HCT116 (cell line): ENCODE results near the gene SH3GL3. TPM values are rescaled to one million over a fixed set of nuclear protein-coding genes. Genes with fewer than 3 reads are reported as not detected.

Experiments used
- ATAC-seq: fragments of 200-7000 bp; cut with Tn5 transposase; 2 replicates; pipeline ENCODE4 v1.9.1; 2020; ENCODE audit warnings: mild to moderate bottlenecking, moderate library complexity
- BruUV-seq: library from RNA; stranded (reverse); fragments of 400-500 nt; replicated peaks from 2 replicates; lab custom pipeline; 2021; lab: Mats Ljungman, UMichigan
- CTCF ChIA-PET: fragments of 300-600 bp; sonication (Branson Sonifier 250); formaldehyde crosslinking; loops from one replicate; lab custom pipeline; 2021; ENCODE audit warnings: antibody characterized with exemption; lab: Charles Lee
- POLR2A ChIA-PET: fragments of 300-600, 350-600 bp; sonication (Branson Sonifier 250); formaldehyde crosslinking; loops from one replicate; lab custom pipeline; 2021; ENCODE audit warnings: antibody characterized with exemption; lab: Charles Lee
- RAD21 ChIA-PET, 2 experiments: fragments of 300-600 bp; sonication (Branson Sonifier 250); formaldehyde crosslinking; loops; one replicate each; lab custom pipeline; 2023; ENCODE audit warnings: low total read pairs in 2 of 2; ENCODE audit not compliant: uncharacterized antibody in 2 of 2, unreplicated experiment in 2 of 2, low non-redundant PET in 1 of 2; lab: Charles Lee
- DNase-seq: peaks from one replicate; pipeline ENCODE4 v3.0.0-alpha.2; 2010; ENCODE audit warnings: low read depth, low spot score
- H2AFZ ChIP-seq: fragments of 200-600 bp; shearing (Covaris generic), sonication (generic); 2 replicates; pipeline ENCODE4 v1.6.1; 2017; ENCODE audit warnings: low read depth, mixed run types, mixed read lengths, antibody characterized with exemption, low read length; ENCODE audit not compliant: poor library complexity, severe bottlenecking
- H3K27ac ChIP-seq: 2 replicates; pipeline ENCODE4 v1.5.1; 2012; ENCODE audit warnings: low read depth, low read length
- H3K27me3 ChIP-seq: fragments of 200-600 bp; sonication (generic); 2 replicates; pipeline ENCODE4 v1.6.1; 2016; ENCODE audit warnings: mixed run types, low read length, mixed read lengths; ENCODE audit not compliant: insufficient read depth
- H3K36me3 ChIP-seq, 2 experiments: fragments of 200-500 bp in 1 of 2; fragments of 200-600 bp in 1 of 2; sonication (Bioruptor generic) in 1 of 2; sonication (generic) in 1 of 2; 2 replicates each; pipeline versions ENCODE4 v1.5.1 to v1.6.1; 2014 to 2016; ENCODE audit warnings: low read length in 2 of 2, inconsistent platforms in 1 of 2, mixed read lengths in 1 of 2, mixed run types in 1 of 2; ENCODE audit not compliant: insufficient read depth in 2 of 2, control insufficient read depth in 1 of 2
- H3K4me1 ChIP-seq, 2 experiments: fragments of 200-600 bp in 1 of 2; sonication (generic) in 1 of 2; 2 replicates each; pipeline versions ENCODE4 v1.5.1 to v1.6.1; 2012 to 2017; ENCODE audit warnings: low read length in 2 of 2, inconsistent platforms in 1 of 2, mild to moderate bottlenecking in 1 of 2, mixed read lengths in 1 of 2, mixed run types in 1 of 2, moderate library complexity in 1 of 2; ENCODE audit not compliant: insufficient read depth in 2 of 2, control insufficient read depth in 1 of 2
- H3K4me2 ChIP-seq: fragments of 200-600 bp; sonication (generic); 2 replicates; pipeline ENCODE4 v1.6.1; 2017; ENCODE audit warnings: mixed run types, low read length, mixed read lengths
- H3K4me3 ChIP-seq, 2 experiments: fragments of 200-600 bp in 1 of 2; sonication (generic) in 1 of 2; replicated peaks in 1 of 2; 2 replicates each; pipeline ENCODE4 v1.5.1; 2011 to 2016; ENCODE audit warnings: low read length in 2 of 2, control low read depth in 1 of 2, low read depth in 1 of 2, mild to moderate bottlenecking in 1 of 2, mixed read lengths in 1 of 2, mixed run types in 1 of 2
- H3K79me2 ChIP-seq: fragments of 200-600 bp; sonication (generic); 2 replicates; pipeline ENCODE4 v1.6.1; 2017; ENCODE audit warnings: mild to moderate bottlenecking, mixed run types, low read length, moderate library complexity, mixed read lengths; ENCODE audit not compliant: insufficient read depth
- H3K9ac ChIP-seq: fragments of 200-600 bp; sonication (generic); 2 replicates; pipeline ENCODE4 v1.6.1; 2016; ENCODE audit warnings: low read length, mixed read lengths
- H3K9me2 ChIP-seq: fragments of 200-600 bp; sonication (generic), shearing (Covaris generic); 2 replicates; pipeline ENCODE4 v1.6.1; 2017; ENCODE audit warnings: mixed run types, mild to moderate bottlenecking, moderate library complexity; ENCODE audit not compliant: insufficient read depth
- H3K9me3 ChIP-seq, 2 experiments: fragments of 200-500 bp in 1 of 2; fragments of 200-600 bp in 1 of 2; sonication (Bioruptor generic) in 1 of 2; sonication (generic) in 1 of 2; 2 replicates each; pipeline ENCODE4 v1.6.1; 2014 to 2017; ENCODE audit warnings: low read length in 2 of 2, mixed read lengths in 2 of 2, inconsistent platforms in 1 of 2, low read depth in 1 of 2, mild to moderate bottlenecking in 1 of 2, mixed run types in 1 of 2, moderate library complexity in 1 of 2; ENCODE audit not compliant: control insufficient read depth in 1 of 2, insufficient read depth in 1 of 2
- H4K20me1 ChIP-seq: fragments of 200-600 bp; sonication (generic), shearing (Covaris generic); 2 replicates; pipeline ENCODE4 v1.6.1; 2017; ENCODE audit warnings: mixed run types, mild to moderate bottlenecking, moderate library complexity; ENCODE audit not compliant: insufficient read depth
- ATF3 ChIP-seq: IDR thresholded peaks from 2 replicates; pipeline ENCODE4 v1.6.1; 2012
- CBX3 ChIP-seq: IDR thresholded peaks from 2 replicates; pipeline ENCODE4 v1.6.1; 2012; ENCODE audit warnings: low read depth
- CTCF ChIP-seq, 3 experiments: fragments of 200-600 bp in 1 of 3; sonication (generic) in 1 of 3; IDR thresholded peaks in 2 of 3; conservative IDR thresholded peaks in 1 of 3; 2 replicates each; pipeline ENCODE4 v1.5.1; 2012 to 2017; ENCODE audit warnings: low read depth in 2 of 3, low read length in 2 of 3, antibody characterized with exemption in 1 of 3, borderline replicate concordance in 1 of 3, control low read depth in 1 of 3, mild to moderate bottlenecking in 1 of 3, mixed read lengths in 1 of 3, mixed run types in 1 of 3, moderate library complexity in 1 of 3; ENCODE audit not compliant: insufficient read depth in 1 of 3
- EGR1 ChIP-seq: IDR thresholded peaks from 2 replicates; pipeline ENCODE4 v1.6.1; 2012; ENCODE audit warnings: low read depth
- ELF1 ChIP-seq: IDR thresholded peaks from 2 replicates; pipeline ENCODE4 v1.6.1; 2012; ENCODE audit warnings: low read depth, borderline replicate concordance
- EZH2 ChIP-seq: fragments of 200-600 bp; sonication (generic); IDR thresholded peaks from 2 replicates; pipeline ENCODE4 v1.6.1; 2017; ENCODE audit warnings: antibody characterized with exemption, mixed run types
- FOSL1 ChIP-seq: IDR thresholded peaks from 2 replicates; pipeline ENCODE4 v1.6.1; 2012; ENCODE audit warnings: low read depth
- JUND ChIP-seq: IDR thresholded peaks from 2 replicates; pipeline ENCODE4 v1.6.1; 2012
- MAX ChIP-seq: IDR thresholded peaks from 2 replicates; pipeline ENCODE4 v1.6.1; 2012
- POLR2A ChIP-seq: IDR thresholded peaks from 2 replicates; pipeline ENCODE4 v1.7.0; 2011; ENCODE audit warnings: borderline replicate concordance; ENCODE audit not compliant: insufficient read depth, insufficient read length; ENCODE audit errors: extremely low read depth
- SP1 ChIP-seq: IDR thresholded peaks from 2 replicates; pipeline ENCODE4 v1.6.1; 2012; ENCODE audit warnings: low read depth
- ZBTB33 ChIP-seq: IDR thresholded peaks from 2 replicates; pipeline ENCODE4 v1.6.1; 2011; ENCODE audit warnings: mild to moderate bottlenecking, low read length, moderate library complexity; ENCODE audit not compliant: insufficient replicate concordance; ENCODE audit errors: extremely low read depth
- ZFX ChIP-seq: fragments of 450-650 bp; IDR thresholded peaks from 2 replicates; pipeline ENCODE4 v1.6.1; 2017
- ZNF274 ChIP-seq: fragments of 200-500 bp; sonication (Bioruptor generic); IDR thresholded peaks from 2 replicates; pipeline ENCODE4 v1.6.1; 2014; ENCODE audit warnings: mild to moderate bottlenecking, low read depth, low read length, inconsistent platforms
- intact Hi-C: fragments of 100-400 bp; cut with micrococcal nuclease; formaldehyde crosslinking; loops from 2 replicates; pipeline ENCODE4 v1.10.0; 2022
- total RNA-seq: library from RNA; stranded (reverse); gene quantifications from one replicate; pipeline ENCODE4 v1.2.1, GENCODE V29; 2021; ENCODE audit not compliant: unreplicated experiment

The SH3GL3 gene
- total RNA-seq, 1 experiment from 2014 or later, result 1.3 TPM

GRCh38 chr15:83410532-83410931, 36.6 kb upstream of the SH3GL3 start:
- Histone ChIP-seq H3K27me3 (no peaks in the 10 kb centered on the region), H3K9me2 (no peaks in the 10 kb centered on the region), H3K9ac (no peak overlapping the region), H3K4me3 (no peak overlapping the region), H3K36me3 (no peaks in the 10 kb centered on the region), H3K79me2 (no peaks in the 10 kb centered on the region), H2AFZ (no peak overlapping the region), H3K27ac (no peak overlapping the region), H3K9me3 (no peaks in the 10 kb centered on the region), H4K20me1 (no peaks in the 10 kb centered on the region), H3K4me1 (no peaks in the 10 kb centered on the region), H3K4me2 (no peak overlapping the region)
- no peak for DNase-seq
- ATAC-seq, result no peak
- ChIA-PET RAD21 (no interaction called here), CTCF (no interaction called here), POLR2A (no interaction called here)
- intact Hi-C loops, result no loop called here
- BruUV-seq, result no TSS peak
- TF ChIP-seq ZNF274 (no peak), SP1 (no peak), ATF3 (no peak), JUND (no peak)

GRCh38 chr15:83413054-83413719, 34.0 kb upstream of the SH3GL3 start:
- no peak overlapping the region for H3K27ac ChIP-seq
- H3K9me2 ChIP-seq, result no peaks in the 10 kb centered on the region
- no TSS peak for BruUV-seq
- DNase-seq, result no peak
- ChIA-PET CTCF (no interaction called here), RAD21 (no interaction called here), POLR2A (no interaction called here)
- H3K4me3 ChIP-seq, result no peak overlapping the region
- H3K9ac ChIP-seq, result no peak overlapping the region
- H2AFZ ChIP-seq, result no peak overlapping the region
- no peaks in the 10 kb centered on the region for H3K79me2 ChIP-seq
- ATAC-seq, result no peak
- H4K20me1 ChIP-seq, result no peaks in the 10 kb centered on the region
- no peaks in the 10 kb centered on the region for H3K27me3 ChIP-seq
- H3K4me1 ChIP-seq, result no peaks in the 10 kb centered on the region
- H3K36me3 ChIP-seq, result no peaks in the 10 kb centered on the region
- no peaks in the 10 kb centered on the region for H3K9me3 ChIP-seq
- no peak overlapping the region for H3K4me2 ChIP-seq
- intact Hi-C loops, result no loop called here
- TF ChIP-seq ELF1 (no peak), EGR1 (no peak), ZNF274 (no peak), ZBTB33 (no peak), EZH2 (no peak), SP1 (no peak), POLR2A (no peak), MAX (no peak), FOSL1 (no peak), CBX3 (no peak), ZFX (no peak), CTCF (IDR thresholded peaks at IDR 0.05 in 2 of 3, conservative IDR thresholded peaks at IDR 0.05 in 1 of 3; ENCODE audit: borderline replicate concordance in 1 of 3, insufficient read depth in 1 of 3, low read depth in 2 of 3, low read length in 2 of 3) (no peak), ATF3 (no peak), JUND (no peak)
